Nephron progenitor cell (in vitro differentiated cells): Measurements from ENCODE around the gene SCG3.
A peak's percentile ranks its signal among the peaks of the same experiment; 100 is the strongest.

Source experiments
- DNase-seq: peaks from one replicate; pipeline ENCODE4 v3.0.0; 2021
- H3K27ac Mint-ChIP-seq: 2 replicates; pipeline ENCODE4 v1.8.0; 2021; ENCODE audit warnings: mild to moderate bottlenecking, moderate library complexity, mixed read lengths
- H3K27me3 Mint-ChIP-seq: 2 replicates; pipeline ENCODE4 v1.8.0; 2021; ENCODE audit warnings: mild to moderate bottlenecking, low read depth, mixed read lengths; ENCODE audit not compliant: poor library complexity
- H3K36me3 Mint-ChIP-seq: 2 replicates; pipeline ENCODE4 v1.8.0; 2021; ENCODE audit warnings: low read depth, mixed read lengths
- H3K4me1 Mint-ChIP-seq: 2 replicates; pipeline ENCODE4 v1.8.0; 2021; ENCODE audit warnings: mixed read lengths
- H3K4me3 Mint-ChIP-seq: 2 replicates; pipeline ENCODE4 v1.8.0; 2021; ENCODE audit warnings: mild to moderate bottlenecking, moderate library complexity, mixed read lengths
- H3K9me3 Mint-ChIP-seq: 2 replicates; pipeline ENCODE4 v1.8.0; 2021; ENCODE audit warnings: mild to moderate bottlenecking, moderate library complexity, mixed read lengths
- TF ChIP-seq, protein P1 (sequence below): fragments of 200-600 bp; sonication (generic); IDR thresholded peaks from 2 replicates; pipeline ENCODE4 v1.5.0; 2021; ENCODE audit warnings: antibody characterized with exemption

The SCG3 gene

DNA sequence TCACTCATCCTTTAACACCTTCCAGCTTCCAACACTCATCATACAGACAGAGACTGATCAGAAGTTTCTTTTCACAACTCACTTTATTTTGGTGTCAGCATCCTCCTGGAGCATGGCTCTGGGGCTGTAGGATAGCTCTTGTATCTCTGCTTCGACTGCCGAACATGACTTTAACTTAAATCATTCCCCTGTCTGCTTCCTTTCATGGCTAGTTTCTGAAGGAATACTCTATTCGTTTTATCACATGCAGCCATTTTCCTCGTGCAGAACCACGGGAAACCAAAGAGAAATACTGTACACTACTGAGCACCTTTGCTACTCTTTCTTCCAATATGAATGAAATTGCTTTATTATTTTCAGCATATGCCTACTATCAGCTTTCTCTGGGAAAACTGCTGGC lies 68.0 kb downstream of the SCG3 start:
- TF ChIP-seq, protein P1, sequence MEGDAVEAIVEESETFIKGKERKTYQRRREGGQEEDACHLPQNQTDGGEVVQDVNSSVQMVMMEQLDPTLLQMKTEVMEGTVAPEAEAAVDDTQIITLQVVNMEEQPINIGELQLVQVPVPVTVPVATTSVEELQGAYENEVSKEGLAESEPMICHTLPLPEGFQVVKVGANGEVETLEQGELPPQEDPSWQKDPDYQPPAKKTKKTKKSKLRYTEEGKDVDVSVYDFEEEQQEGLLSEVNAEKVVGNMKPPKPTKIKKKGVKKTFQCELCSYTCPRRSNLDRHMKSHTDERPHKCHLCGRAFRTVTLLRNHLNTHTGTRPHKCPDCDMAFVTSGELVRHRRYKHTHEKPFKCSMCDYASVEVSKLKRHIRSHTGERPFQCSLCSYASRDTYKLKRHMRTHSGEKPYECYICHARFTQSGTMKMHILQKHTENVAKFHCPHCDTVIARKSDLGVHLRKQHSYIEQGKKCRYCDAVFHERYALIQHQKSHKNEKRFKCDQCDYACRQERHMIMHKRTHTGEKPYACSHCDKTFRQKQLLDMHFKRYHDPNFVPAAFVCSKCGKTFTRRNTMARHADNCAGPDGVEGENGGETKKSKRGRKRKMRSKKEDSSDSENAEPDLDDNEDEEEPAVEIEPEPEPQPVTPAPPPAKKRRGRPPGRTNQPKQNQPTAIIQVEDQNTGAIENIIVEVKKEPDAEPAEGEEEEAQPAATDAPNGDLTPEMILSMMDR, result no peak
- H3K36me3 Mint-ChIP-seq, result no peaks in the 10 kb centered on the region
- no peak for DNase-seq
- H3K27ac Mint-ChIP-seq, result no peak overlapping the region
- H3K4me1 Mint-ChIP-seq, result peaks cover 14% of the 10 kb centered on the region
- no peaks in the 10 kb centered on the region for H3K9me3 Mint-ChIP-seq
- H3K4me3 Mint-ChIP-seq, result no peak overlapping the region
- H3K27me3 Mint-ChIP-seq, result peaks cover 84% of the 10 kb centered on the region

DNA sequence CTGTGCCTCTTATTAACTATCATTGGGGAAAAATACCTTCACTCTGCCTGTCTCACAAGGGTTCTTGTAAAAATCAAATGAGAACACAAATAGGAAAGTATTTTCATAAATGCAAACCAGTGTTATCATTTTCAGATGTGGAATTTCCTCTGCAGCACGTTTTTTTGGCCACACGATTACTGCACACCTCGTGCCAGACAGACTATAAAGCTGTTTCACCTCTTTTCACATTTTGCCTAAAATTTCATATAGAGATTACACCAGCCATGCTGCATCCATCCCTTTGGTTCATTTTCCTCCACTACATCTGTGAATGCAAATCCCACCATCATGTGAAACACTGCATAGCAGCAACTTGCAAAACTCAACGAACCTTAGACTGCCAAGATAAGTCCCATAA lies 68.9 kb downstream of the SCG3 start:
- Mint-ChIP-seq H3K4me1 (peaks cover 14% of the 10 kb centered on the region), H3K27ac (no peak overlapping the region), H3K9me3 (no peaks in the 10 kb centered on the region), H3K27me3 (peaks cover 84% of the 10 kb centered on the region), H3K4me3 (peak overlapping the region; percentile 83), H3K36me3 (no peaks in the 10 kb centered on the region)
- DNase-seq, result no peak
- TF ChIP-seq, protein P1, result no peak

DNA sequence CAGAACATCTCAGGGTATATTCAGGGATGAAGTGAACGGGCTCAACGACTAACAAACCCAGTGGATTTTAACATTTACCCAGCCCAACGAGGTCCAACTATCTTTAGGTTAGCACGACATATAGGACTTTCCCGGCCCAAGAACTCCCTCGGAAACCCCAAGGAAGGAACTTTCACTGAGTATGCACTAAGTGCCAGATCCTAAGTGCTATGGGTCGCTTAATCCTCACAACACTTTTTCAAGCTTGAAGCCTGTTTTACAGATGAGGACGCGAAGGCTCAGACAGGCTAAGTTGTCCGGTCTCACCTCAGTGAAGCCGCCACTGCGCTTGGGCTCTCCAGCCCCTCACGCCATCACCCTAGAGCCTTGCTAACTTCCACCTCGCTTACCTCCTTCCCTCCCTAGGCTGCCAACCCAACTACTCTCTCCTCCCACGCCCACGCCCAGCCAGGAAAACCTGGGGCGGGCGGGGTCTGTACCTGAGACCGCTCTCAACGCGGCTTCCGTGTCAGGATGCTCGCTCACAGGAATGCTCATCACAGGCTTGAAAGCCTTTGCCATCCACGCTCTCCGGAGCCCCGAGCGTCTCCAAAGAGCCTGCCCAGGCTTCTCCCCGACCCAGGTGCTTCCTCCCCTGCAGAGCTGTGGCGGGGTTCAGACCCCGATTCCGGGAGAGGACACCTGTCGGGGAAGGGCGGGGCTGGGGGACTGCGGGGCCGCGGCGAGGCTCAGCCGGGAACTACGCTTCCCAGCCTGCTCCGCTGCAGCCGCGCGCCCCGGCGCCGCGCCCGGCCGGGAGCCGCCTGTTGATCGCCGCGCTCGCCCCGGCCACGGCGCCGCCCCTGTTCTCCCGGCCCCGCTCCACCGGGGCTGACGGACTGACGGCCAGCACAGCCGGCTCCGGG lies 69.7 kb downstream of the SCG3 start, which contains the start of gene TMOD2:
Gene TMOD2, plus strand, starts transcription at position 806 of the 905 bp plus-strand sequence. CDS start 14,845 bp downstream, outside the sequence.
- H3K36me3 Mint-ChIP-seq, result no peaks in the 10 kb centered on the region
- TF ChIP-seq, protein P1, result no peak
- H3K4me3 Mint-ChIP-seq, result peak within 1 kb of the TSS; percentile 89
- peak; percentile 69 for DNase-seq
- peaks cover 84% of the 10 kb centered on the region for H3K27me3 Mint-ChIP-seq
- H3K4me1 Mint-ChIP-seq, result peaks cover 14% of the 10 kb centered on the region
- no peaks in the 10 kb centered on the region for H3K9me3 Mint-ChIP-seq
- no peak within 1 kb of the TSS for H3K27ac Mint-ChIP-seq

DNA sequence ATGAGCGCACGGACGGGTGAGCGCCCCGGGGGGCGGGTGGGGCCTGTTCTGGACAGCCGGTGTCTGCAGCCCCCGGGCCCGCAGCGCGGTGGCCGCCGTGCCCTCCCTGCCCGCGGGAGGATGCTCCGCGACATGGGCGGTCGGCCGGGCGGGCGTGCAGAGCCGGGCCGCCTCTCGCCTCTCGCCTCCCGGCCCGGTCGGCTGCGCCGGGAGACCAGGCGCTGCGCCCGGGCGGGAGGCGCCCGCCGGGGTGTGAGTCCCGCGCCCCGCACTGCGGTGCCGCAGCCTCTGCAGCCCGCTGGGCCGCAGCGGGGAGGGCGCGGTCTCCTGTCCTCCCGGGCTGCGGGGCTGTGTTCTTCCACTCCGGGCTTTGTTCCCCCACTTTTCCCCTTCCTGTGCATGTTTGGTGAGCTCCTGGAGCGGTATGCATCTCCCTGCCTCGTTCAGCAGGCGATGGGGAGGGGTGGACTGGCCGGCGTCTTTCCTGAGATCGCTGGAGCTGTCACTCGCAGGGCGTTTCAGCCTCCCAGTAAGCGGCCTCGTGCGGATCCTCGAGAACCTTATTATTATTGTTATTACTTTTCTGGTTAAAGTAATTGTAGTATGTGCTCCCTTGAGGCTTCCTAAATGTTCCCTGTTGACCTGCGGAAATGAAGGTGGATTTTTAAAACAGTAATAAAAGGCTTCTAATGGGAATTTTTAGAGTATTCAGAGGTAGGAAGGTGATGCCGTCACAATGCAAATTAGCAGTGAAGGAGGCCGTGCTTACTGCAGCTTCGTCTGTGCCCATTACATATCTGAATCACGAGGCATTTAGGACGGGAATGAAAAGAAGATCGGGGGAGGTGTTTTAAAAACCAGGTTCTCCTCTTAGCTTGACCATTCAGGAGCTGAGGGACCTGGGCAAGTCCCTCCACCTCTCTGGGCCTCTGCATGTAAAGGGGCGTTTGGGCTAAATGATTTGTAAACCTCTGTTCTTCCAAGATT lies 70.7 kb downstream of the SCG3 start:
- TF ChIP-seq, protein P1, result no peak
- peak overlapping the region; percentile 89 for H3K4me3 Mint-ChIP-seq
- peak; percentile 47 for DNase-seq
- H3K9me3 Mint-ChIP-seq, result no peaks in the 10 kb centered on the region
- H3K4me1 Mint-ChIP-seq, result peaks cover 14% of the 10 kb centered on the region
- peaks cover 84% of the 10 kb centered on the region for H3K27me3 Mint-ChIP-seq
- H3K27ac Mint-ChIP-seq, result no peak overlapping the region
- no peaks in the 10 kb centered on the region for H3K36me3 Mint-ChIP-seq

DNA sequence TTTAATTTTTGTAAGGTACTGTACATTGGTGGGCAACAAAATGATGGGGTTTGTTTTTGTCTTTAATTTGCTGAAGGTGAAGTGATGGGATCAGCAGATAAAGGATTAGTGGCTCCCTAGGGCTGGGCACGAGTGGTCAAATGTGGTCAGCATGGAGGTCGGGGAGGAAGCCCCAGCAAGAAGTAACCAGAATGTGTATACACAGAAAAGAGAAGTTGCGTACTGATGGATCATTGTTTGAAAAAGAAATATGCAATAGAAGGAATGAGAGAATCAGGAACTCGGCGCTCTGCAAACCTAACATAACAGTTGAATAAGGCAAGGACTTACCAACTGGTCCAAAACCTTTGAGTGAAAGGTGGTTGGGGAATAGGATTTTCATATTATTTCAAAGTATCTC lies 71.6 kb downstream of the SCG3 start:
- Mint-ChIP-seq H3K4me3 (peak overlapping the region; percentile 89), H3K27ac (no peak overlapping the region), H3K4me1 (peaks cover 14% of the 10 kb centered on the region), H3K27me3 (peaks cover 78% of the 10 kb centered on the region), H3K9me3 (no peaks in the 10 kb centered on the region), H3K36me3 (no peaks in the 10 kb centered on the region)
- TF ChIP-seq, protein P1, result no peak
- DNase-seq, result no peak
